HEK293 (cell line): ENCODE data around the gene NPM3.

Experiments used
- EGR2 ChIP-seq: fragments of 450-650 bp; formaldehyde crosslinking; IDR thresholded peaks from 2 replicates; pipeline ENCODE4 v1.5.1; 2016; ENCODE audit warnings: low read depth, missing biosample characterization, missing genetic modification characterization
- GFI1B ChIP-seq: fragments of 450-650 bp; formaldehyde crosslinking; IDR thresholded peaks from 2 replicates; pipeline ENCODE4 v1.5.1; 2016; ENCODE audit warnings: missing biosample characterization, missing genetic modification characterization
- GLIS1 ChIP-seq: fragments of 450-650 bp; formaldehyde crosslinking; IDR thresholded peaks from 2 replicates; pipeline ENCODE4 v1.5.1; 2016; ENCODE audit warnings: missing biosample characterization, missing genetic modification characterization
- HOXC10 ChIP-seq: sonication (generic); formaldehyde crosslinking; IDR thresholded peaks from 2 replicates; pipeline ENCODE4 v1.8.1; 2023; ENCODE audit warnings: mild to moderate bottlenecking, missing genetic modification reagents
- HOXD13 ChIP-seq: sonication (generic); formaldehyde crosslinking; IDR thresholded peaks from 2 replicates; pipeline ENCODE4 v1.8.0; 2022; ENCODE audit warnings: missing genetic modification reagents, borderline replicate concordance
- IKZF3 ChIP-seq: fragments of 450-650 bp; IDR thresholded peaks from 2 replicates; pipeline ENCODE4 v1.5.0; 2018; ENCODE audit warnings: missing biosample characterization, mild to moderate bottlenecking, missing genetic modification characterization, moderate library complexity
- KLF10 ChIP-seq: fragments of 450-650 bp; IDR thresholded peaks from 2 replicates; pipeline ENCODE4 v1.5.1; 2018; ENCODE audit warnings: missing biosample characterization, mild to moderate bottlenecking, missing genetic modification characterization
- OSR2 ChIP-seq: fragments of 450-650 bp; formaldehyde crosslinking; IDR thresholded peaks from 2 replicates; pipeline ENCODE4 v1.5.1; 2016; ENCODE audit warnings: missing biosample characterization, missing genetic modification characterization
- PRDM1 ChIP-seq: fragments of 450-650 bp; formaldehyde crosslinking; IDR thresholded peaks from 2 replicates; pipeline ENCODE4; 2016; ENCODE audit warnings: missing biosample characterization, missing genetic modification characterization
- SCRT2 ChIP-seq: fragments of 450-650 bp; formaldehyde crosslinking; IDR thresholded peaks from 2 replicates; pipeline ENCODE4 v1.5.1; 2016; ENCODE audit warnings: missing biosample characterization, missing genetic modification characterization
- SETDB1 ChIP-seq: IDR thresholded peaks from one replicate; pipeline ENCODE4 v1.6.1; 2017; ENCODE audit warnings: mild to moderate bottlenecking, low read length, moderate library complexity, mixed read lengths; ENCODE audit not compliant: insufficient read length
- SP2 ChIP-seq: fragments of 450-650 bp; formaldehyde crosslinking; IDR thresholded peaks from 2 replicates; pipeline ENCODE4 v1.5.1; 2016; ENCODE audit warnings: missing biosample characterization, missing genetic modification characterization
- SP3 ChIP-seq: fragments of 450-650 bp; formaldehyde crosslinking; IDR thresholded peaks from 2 replicates; pipeline ENCODE4 v1.5.1; 2016; ENCODE audit warnings: missing biosample characterization, missing genetic modification characterization
- ZBTB17 ChIP-seq: fragments of 450-650 bp; formaldehyde crosslinking; IDR thresholded peaks from 2 replicates; pipeline ENCODE4 v1.5.1; 2016; ENCODE audit warnings: missing biosample characterization, missing genetic modification characterization
- ZBTB48 ChIP-seq: fragments of 450-650 bp; formaldehyde crosslinking; IDR thresholded peaks from 2 replicates; pipeline ENCODE4 v1.5.1; 2016; ENCODE audit warnings: missing biosample characterization, missing genetic modification characterization
- ZBTB8A ChIP-seq: fragments of 450-650 bp; formaldehyde crosslinking; IDR thresholded peaks from 2 replicates; pipeline ENCODE4 v1.5.1; 2016; ENCODE audit warnings: missing biosample characterization, missing genetic modification characterization
- ZNF112 ChIP-seq: fragments of 450-650 bp; formaldehyde crosslinking; IDR thresholded peaks from 2 replicates; pipeline ENCODE4 v1.5.0; 2017; ENCODE audit warnings: missing biosample characterization, missing genetic modification characterization
- ZNF16 ChIP-seq: fragments of 450-650 bp; formaldehyde crosslinking; IDR thresholded peaks from 2 replicates; pipeline ENCODE4 v1.5.1; 2016; ENCODE audit warnings: low read depth, missing biosample characterization, missing genetic modification characterization
- ZNF184 ChIP-seq: fragments of 450-650 bp; IDR thresholded peaks from 2 replicates; pipeline ENCODE4 v1.5.1; 2018; ENCODE audit warnings: missing biosample characterization, mild to moderate bottlenecking, missing genetic modification characterization
- ZNF202 ChIP-seq: fragments of 450-650 bp; formaldehyde crosslinking; IDR thresholded peaks from 2 replicates; pipeline ENCODE4 v1.5.1; 2016; ENCODE audit warnings: missing biosample characterization, missing genetic modification characterization, borderline replicate concordance
- ZNF239 ChIP-seq: fragments of 450-650 bp; formaldehyde crosslinking; IDR thresholded peaks from 2 replicates; pipeline ENCODE4 v1.5.1; 2016; ENCODE audit warnings: missing biosample characterization, missing genetic modification characterization
- ZNF366 ChIP-seq: fragments of 450-650 bp; formaldehyde crosslinking; conservative IDR thresholded peaks from 2 replicates; pipeline ENCODE4 v1.5.1; 2016; ENCODE audit warnings: missing biosample characterization, missing genetic modification characterization
- ZNF394 ChIP-seq: fragments of 450-650 bp; formaldehyde crosslinking; IDR thresholded peaks from 2 replicates; pipeline ENCODE4 v1.5.1; 2016; ENCODE audit warnings: missing biosample characterization, missing genetic modification characterization, mild to moderate bottlenecking, moderate library complexity, borderline replicate concordance
- ZNF404 ChIP-seq: fragments of 450-650 bp; formaldehyde crosslinking; IDR thresholded peaks from 2 replicates; pipeline ENCODE4 v1.5.1; 2017; ENCODE audit warnings: missing biosample characterization, missing genetic modification characterization
- ZNF433 ChIP-seq: fragments of 450-650 bp; formaldehyde crosslinking; IDR thresholded peaks from 2 replicates; pipeline ENCODE4 v1.5.1; 2016; ENCODE audit warnings: missing biosample characterization, missing genetic modification characterization, low read depth
- ZNF514 ChIP-seq: fragments of 450-650 bp; formaldehyde crosslinking; IDR thresholded peaks from 2 replicates; pipeline ENCODE4 v1.5.1; 2016; ENCODE audit warnings: missing biosample characterization, missing genetic modification characterization
- ZNF629 ChIP-seq: fragments of 450-650 bp; formaldehyde crosslinking; IDR thresholded peaks from 2 replicates; pipeline ENCODE4 v1.5.1; 2017; ENCODE audit warnings: missing biosample characterization, missing genetic modification characterization
- ZNF658 ChIP-seq: fragments of 450-650 bp; formaldehyde crosslinking; IDR thresholded peaks from 2 replicates; pipeline ENCODE4; 2016; ENCODE audit warnings: missing biosample characterization, missing genetic modification characterization
- ZNF664 ChIP-seq: fragments of 450-650 bp; formaldehyde crosslinking; IDR thresholded peaks from 2 replicates; pipeline ENCODE4 v1.5.1; 2016; ENCODE audit warnings: missing biosample characterization, missing genetic modification characterization
- TF ChIP-seq, protein P1 (sequence below): fragments of 450-650 bp; formaldehyde crosslinking; IDR thresholded peaks from 2 replicates; pipeline ENCODE4 v1.5.1; 2016; ENCODE audit warnings: missing biosample characterization, missing genetic modification characterization, low read depth
- TF ChIP-seq, protein P2 (sequence below): fragments of 450-650 bp; formaldehyde crosslinking; IDR thresholded peaks from 2 replicates; pipeline ENCODE4 v1.5.1; 2016; ENCODE audit warnings: missing biosample characterization, missing genetic modification characterization
- TF ChIP-seq, protein P3 (sequence below): fragments of 450-650 bp; formaldehyde crosslinking; IDR thresholded peaks from 2 replicates; pipeline ENCODE4 v1.5.1; 2017; ENCODE audit warnings: missing biosample characterization, missing genetic modification characterization
- TF ChIP-seq, protein P4 (sequence below): fragments of 450-650 bp; formaldehyde crosslinking; IDR thresholded peaks from 2 replicates; pipeline ENCODE4 v1.5.1; 2016; ENCODE audit warnings: missing biosample characterization, missing genetic modification characterization
- TF ChIP-seq, protein P5 (sequence below): fragments of 450-650 bp; IDR thresholded peaks from 2 replicates; pipeline ENCODE4 v1.5.1; 2018; ENCODE audit warnings: missing biosample characterization, mild to moderate bottlenecking, missing genetic modification characterization

NPM3 gene

DNA sequence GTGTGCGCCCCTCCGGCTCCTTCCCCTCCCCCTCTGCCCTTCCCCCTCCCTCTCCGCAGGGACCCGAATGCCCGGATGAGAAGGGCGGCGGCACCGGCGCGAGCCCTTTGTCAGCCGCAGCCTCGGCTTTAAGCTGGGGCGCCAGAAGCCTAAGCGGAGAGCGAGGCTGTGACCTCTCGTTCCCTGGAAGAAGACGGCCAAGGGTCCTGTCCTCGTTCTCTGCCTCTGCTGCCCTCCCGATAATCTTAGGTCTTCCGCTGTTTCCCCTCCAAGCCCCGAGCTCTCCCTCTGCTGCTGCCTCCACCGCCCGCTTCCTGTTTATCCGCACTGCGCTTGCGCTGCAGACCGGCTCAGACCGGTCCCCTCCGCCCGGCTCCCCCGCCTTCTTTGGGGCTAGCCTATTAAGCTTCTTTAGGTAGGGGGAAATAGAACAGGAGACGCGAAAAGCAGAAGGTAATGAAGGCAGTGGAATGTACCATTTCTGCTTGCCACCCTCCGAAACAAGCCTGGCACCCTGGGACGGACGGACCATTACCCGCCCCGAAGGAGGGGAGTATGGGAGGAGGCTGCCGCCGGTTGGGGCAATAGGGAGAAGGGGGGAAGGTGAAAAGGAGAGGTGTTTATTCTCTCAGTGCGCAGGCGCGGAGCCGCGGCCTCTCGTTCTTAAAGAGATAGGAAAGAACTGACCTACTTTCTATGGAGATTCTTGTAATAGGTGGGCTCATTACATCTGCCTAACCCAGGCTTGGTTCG, 35.0 kb upstream of the NPM3 start, which contains the start of gene OGA (continued):
- TF ChIP-seq SETDB1 (no peak), ZNF404 (tag by site-specific recombination) (no peak), SP3 (peak; percentile 98), ZNF433 (tag by site-specific recombination) (no peak), GLIS1 (peak; percentile 66; the same call in 1 of the 2 replicates), KLF10 (peak; percentile 42; the same call in 1 of the 2 replicates), SP2 (tag by site-specific recombination) (peak; percentile 95), IKZF3 (peak; percentile 43), ZBTB8A (tag by site-specific recombination) (peak; percentile 88), OSR2 (tag by site-specific recombination) (no peak), GFI1B (tag by site-specific recombination) (no peak), EGR2 (tag by site-specific recombination) (peak; percentile 61; the same call in 1 of the 2 replicates), ZNF394 (tag by site-specific recombination) (peak; percentile 39; the same call in 1 of the 2 replicates), SCRT2 (tag by site-specific recombination) (no peak), ZNF239 (tag by site-specific recombination) (no peak), HOXD13 (CRISPR knock-in tag) (no peak), ZNF514 (tag by site-specific recombination) (no peak), ZNF366 (tag by site-specific recombination) (peak; percentile 100), ZNF184 (tag by site-specific recombination) (no peak), ZNF202 (tag by site-specific recombination) (no peak), ZBTB48 (tag by site-specific recombination) (peak; percentile 81; the same call in 1 of the 2 replicates), HOXC10 (CRISPR knock-in tag) (no peak), ZNF629 (no peak; the same call in none of the 2 replicates), ZNF16 (no peak), ZNF664 (tag by site-specific recombination) (no peak), ZBTB17 (tag by site-specific recombination) (no peak), ZNF112 (no peak), ZNF658 (no peak), PRDM1 (tag by site-specific recombination) (peak; percentile 82)
- TF ChIP-seq, protein P1, sequence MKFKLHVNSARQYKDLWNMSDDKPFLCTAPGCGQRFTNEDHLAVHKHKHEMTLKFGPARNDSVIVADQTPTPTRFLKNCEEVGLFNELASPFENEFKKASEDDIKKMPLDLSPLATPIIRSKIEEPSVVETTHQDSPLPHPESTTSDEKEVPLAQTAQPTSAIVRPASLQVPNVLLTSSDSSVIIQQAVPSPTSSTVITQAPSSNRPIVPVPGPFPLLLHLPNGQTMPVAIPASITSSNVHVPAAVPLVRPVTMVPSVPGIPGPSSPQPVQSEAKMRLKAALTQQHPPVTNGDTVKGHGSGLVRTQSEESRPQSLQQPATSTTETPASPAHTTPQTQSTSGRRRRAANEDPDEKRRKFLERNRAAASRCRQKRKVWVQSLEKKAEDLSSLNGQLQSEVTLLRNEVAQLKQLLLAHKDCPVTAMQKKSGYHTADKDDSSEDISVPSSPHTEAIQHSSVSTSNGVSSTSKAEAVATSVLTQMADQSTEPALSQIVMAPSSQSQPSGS (tag by site-specific recombination): no peak
- TF ChIP-seq, protein P2, sequence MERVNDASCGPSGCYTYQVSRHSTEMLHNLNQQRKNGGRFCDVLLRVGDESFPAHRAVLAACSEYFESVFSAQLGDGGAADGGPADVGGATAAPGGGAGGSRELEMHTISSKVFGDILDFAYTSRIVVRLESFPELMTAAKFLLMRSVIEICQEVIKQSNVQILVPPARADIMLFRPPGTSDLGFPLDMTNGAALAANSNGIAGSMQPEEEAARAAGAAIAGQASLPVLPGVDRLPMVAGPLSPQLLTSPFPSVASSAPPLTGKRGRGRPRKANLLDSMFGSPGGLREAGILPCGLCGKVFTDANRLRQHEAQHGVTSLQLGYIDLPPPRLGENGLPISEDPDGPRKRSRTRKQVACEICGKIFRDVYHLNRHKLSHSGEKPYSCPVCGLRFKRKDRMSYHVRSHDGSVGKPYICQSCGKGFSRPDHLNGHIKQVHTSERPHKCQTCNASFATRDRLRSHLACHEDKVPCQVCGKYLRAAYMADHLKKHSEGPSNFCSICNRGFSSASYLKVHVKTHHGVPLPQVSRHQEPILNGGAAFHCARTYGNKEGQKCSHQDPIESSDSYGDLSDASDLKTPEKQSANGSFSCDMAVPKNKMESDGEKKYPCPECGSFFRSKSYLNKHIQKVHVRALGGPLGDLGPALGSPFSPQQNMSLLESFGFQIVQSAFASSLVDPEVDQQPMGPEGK (tag by site-specific recombination): peak; percentile 94
- TF ChIP-seq, protein P3, sequence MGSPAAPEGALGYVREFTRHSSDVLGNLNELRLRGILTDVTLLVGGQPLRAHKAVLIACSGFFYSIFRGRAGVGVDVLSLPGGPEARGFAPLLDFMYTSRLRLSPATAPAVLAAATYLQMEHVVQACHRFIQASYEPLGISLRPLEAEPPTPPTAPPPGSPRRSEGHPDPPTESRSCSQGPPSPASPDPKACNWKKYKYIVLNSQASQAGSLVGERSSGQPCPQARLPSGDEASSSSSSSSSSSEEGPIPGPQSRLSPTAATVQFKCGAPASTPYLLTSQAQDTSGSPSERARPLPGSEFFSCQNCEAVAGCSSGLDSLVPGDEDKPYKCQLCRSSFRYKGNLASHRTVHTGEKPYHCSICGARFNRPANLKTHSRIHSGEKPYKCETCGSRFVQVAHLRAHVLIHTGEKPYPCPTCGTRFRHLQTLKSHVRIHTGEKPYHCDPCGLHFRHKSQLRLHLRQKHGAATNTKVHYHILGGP (tag by site-specific recombination): no peak
- TF ChIP-seq, protein P4, sequence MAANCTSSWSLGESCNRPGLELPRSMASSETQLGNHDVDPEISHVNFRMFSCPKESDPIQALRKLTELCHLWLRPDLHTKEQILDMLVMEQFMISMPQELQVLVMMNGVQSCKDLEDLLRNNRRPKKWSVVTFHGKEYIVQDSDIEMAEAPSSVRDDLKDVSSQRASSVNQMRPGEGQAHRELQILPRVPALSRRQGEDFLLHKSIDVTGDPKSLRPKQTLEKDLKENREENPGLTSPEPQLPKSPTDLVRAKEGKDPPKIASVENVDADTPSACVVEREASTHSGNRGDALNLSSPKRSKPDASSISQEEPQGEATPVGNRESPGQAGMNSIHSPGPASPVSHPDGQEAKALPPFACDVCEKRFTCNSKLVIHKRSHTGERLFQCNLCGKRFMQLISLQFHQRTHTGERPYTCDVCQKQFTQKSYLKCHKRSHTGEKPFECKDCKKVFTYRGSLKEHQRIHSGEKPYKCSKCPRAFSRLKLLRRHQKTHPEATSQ (tag by site-specific recombination): no peak
- TF ChIP-seq, protein P5, sequence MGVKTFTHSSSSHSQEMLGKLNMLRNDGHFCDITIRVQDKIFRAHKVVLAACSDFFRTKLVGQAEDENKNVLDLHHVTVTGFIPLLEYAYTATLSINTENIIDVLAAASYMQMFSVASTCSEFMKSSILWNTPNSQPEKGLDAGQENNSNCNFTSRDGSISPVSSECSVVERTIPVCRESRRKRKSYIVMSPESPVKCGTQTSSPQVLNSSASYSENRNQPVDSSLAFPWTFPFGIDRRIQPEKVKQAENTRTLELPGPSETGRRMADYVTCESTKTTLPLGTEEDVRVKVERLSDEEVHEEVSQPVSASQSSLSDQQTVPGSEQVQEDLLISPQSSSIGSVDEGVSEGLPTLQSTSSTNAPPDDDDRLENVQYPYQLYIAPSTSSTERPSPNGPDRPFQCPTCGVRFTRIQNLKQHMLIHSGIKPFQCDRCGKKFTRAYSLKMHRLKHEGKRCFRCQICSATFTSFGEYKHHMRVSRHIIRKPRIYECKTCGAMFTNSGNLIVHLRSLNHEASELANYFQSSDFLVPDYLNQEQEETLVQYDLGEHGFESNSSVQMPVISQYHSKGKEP (tag by site-specific recombination): no peak
